HG03135 (cell line): ENCODE data around the gene PANK4.

Experiments
- ATAC-seq: cut with Tn5 transposase; IDR thresholded peaks from one replicate; pipeline ENCODE4 v1.9.1; 2021; ENCODE audit warnings: mild to moderate bottlenecking, moderate library complexity; ENCODE audit not compliant: unreplicated experiment

PANK4 gene

DNA sequence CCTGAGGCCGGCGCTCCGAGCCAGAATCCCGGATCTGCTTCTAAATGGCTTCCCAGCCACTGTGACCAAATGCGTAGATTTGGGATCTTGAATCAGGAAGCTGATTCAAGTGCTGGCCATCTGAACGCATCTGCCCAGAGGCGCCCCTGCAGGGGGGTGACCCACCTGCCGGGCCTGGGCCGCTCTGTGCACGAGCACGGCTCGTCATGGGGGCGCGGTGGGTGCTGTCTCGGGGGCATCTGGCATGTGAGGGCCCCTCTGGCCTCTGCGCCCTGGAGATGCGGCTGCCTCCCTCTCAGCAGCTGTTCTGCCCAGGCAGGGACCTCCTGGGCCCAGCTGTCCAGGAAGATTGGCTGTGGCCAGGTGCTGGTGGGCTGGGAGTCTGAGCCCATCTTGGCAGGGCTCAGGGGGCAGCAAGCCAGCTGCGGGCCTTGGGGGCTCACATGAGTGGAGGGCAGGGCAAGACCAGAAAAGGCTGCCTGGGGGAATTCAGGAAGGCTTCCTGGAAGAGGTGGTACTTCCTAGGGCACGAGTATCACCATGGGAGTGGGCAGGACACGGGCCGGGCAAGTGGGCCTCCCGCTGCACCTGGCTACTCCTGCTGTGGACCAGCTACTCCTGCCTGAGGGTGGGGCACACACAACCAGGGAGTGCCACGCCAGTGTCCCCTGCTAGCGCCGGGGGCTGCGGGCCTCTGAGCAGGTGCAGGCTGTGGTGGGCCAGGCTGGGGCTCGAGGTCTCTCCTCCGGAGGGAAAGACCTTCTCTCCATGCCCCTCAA is 25.2 kb downstream of the PANK4 start:
- no peak for ATAC-seq

DNA sequence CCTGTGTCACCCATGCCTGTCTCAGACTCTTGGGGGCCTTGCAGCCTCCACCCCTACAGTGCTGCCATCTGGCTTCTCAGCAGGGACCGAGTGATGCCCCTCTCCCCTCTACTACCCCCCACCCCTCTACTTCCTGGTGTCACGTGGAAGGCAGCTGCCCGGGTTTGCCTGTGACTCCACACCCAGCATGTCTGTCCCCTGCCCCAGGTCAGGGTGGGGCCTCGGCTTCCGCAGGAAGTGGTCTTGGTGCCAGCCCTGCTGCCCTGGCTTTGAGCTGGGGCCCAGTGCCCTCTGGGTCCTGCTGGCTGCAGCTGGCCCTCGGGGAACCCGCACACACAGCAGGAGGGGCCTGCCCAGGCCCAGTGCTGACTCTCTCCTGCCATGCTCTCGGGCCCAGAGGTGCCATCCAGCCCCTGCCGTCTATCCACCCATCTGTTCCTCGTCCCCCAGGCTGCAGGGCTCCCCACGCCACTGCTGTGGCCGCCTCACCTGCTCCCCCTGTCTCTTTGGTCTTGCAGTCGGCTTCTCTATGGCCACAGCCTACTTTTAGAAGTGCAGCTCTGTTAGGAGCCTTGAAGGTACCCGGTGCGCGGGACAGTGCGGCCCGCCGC is 26.3 kb downstream of the PANK4 start:
- no peak for ATAC-seq

DNA sequence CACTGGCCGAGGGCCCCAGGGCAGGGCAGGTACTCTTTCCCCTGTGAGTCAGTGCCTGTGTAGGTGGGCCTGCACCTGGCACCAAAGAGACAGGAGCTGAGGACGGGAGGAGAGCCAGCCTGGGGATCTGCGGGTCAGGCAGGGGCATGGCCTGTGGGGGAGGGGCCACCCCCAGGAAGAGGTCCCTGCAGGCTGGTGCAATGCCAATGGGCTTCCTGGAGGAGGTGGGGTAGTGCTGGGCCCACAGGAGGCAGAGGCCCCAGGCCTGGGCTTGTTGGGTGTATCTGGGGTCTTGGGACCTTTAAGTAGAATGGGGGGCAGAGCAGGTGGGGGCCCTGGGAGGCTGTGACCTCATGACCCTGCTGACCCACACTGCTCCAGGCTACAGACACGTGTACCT is 27.1 kb downstream of the PANK4 start:
- ATAC-seq, result no peak

DNA sequence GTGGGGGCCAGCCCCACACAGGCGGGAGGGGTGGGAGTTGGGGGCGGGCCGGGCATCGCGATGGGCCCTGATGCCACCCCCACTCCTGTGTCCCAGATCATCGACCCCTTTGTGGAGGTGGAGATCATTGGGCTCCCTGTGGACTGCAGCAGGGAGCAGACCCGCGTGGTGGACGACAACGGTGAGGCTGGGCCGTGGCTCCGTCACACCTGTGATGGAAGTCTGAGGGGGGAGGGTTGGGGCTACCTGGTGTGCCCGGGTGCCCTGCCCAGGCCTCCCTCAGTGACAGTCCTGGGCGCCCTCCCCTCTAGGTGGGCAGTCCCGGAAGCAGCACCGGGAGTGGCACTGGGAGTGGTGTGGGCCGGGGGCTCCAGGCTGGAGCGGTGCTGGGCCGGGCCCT is 27.7 kb downstream of the PANK4 start:
- ATAC-seq, result no peak

DNA sequence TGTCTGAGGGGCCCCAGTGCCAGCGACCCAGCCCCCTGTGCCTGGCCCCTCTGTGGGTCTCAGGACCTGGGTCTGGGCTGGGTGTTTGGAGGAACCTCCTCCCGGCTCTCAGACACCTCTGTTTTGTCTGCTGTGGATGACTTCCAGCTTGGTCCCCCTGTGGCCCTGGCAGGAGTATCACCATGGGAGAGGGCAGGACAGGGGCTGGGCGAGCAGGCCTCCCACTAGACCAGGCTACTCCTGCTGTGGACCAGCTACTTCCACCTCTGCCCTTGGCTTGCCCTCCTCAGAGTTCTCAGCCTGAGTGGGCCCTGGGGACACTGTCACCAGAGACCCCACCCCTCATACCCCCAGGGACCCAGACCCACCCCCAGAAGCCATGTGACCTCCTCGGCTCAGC is 28.5 kb downstream of the PANK4 start:
- no peak for ATAC-seq

DNA sequence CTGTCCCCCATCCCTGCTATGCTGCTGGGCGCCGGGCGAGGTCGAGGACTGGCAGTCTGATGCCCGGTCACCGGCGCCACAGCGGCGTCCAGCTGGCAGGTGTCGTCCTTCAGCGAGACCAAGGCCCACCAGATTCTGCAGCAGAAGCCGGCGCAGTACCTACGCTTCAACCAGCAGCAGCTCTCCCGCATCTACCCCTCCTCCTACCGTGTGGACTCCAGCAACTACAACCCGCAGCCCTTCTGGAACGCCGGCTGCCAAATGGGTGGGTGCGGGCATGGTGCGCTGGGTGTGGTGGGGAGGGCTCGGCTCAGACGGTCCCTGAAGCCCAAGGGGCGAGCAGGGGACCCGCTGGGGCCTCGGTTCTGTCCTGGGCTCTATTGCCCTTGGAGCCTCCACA is 29.6 kb downstream of the PANK4 start:
- no peak for ATAC-seq

DNA sequence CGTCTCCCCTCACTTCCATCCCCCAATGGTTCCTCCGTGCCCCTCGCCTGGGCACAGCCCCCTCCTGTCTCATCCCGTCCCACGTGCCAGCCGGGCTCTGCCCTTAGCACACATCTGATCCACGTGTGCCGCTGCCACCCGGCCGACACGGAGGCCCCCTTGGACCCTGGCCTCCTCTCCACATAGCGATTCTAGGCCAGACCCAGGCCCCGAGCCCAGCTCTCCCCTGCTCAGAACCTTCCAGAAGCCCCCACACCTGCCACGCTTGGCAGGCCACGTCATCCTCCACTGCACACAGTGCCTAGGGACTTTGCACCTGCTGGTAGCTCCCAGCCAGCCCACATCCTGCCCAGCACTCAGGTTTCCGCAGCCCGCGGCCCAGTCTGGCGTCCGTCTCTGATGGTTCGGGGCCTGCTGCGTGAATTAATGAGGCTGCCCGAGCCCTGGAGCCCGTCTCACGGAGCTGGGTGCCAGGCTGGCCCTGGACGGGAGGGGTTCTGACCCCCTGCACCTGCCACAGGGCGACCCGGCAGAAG is 30.2 kb downstream of the PANK4 start:
- no peak for ATAC-seq

DNA sequence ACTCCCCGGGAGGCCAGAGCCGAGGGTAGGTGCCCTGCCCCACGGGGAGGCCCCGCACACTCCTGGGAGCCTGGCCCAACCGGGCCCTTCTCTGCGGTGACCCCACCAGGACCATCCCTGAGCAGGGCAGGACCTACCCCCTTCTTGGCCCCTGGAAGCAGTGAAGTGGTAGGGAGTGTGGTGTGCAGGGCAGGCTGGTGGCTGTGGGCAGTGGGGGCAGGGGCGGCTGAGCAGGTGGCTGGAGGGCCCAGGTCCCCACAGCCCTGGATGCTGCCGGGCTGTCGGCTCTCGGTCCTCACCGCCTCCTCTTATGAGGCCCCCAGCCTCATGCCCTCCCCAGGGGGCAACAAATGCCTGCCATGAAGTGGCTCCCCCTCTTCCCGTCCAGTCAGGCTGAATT is 30.9 kb downstream of the PANK4 start:
- no peak for ATAC-seq

DNA sequence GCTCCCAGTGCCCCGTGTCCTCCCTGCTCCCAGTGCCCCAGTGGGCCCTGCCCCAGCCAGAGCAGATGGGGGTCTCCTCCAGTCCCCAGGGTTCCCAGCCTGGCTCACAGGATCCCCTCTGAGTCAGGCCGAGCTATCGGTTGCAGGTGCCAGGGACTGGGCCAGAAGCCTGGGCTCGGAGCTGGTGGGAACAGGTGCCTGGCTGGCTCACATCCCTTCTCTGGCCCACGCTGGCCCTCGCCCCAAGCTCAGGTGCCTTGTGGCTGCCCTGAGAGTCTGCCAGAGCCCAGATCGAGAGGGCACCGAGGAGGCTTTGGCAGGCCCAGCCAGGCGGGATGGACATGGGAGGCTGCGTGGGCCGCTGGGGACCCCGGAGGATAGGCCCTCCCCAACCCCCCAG is 31.4 kb downstream of the PANK4 start:
- no peak for ATAC-seq

DNA sequence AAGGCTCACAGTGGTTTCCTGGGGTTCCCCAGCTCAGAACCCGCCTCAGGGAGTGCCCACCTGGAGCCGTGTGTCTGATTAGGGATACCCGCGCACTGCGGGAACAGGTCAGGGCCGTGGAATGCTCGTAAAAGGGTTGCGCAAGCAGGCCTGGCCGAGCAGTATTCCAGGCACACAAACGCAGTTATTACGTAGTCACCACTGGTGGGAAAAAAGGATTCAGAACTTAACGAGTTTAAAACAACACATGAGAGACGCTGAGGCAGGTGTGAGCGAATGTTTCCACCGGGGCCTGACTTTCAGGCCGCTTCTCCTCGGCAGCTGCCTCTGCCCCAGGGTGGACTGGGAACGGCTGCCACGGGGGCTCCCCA is 32.1 kb downstream of the PANK4 start:
- no peak for ATAC-seq

DNA sequence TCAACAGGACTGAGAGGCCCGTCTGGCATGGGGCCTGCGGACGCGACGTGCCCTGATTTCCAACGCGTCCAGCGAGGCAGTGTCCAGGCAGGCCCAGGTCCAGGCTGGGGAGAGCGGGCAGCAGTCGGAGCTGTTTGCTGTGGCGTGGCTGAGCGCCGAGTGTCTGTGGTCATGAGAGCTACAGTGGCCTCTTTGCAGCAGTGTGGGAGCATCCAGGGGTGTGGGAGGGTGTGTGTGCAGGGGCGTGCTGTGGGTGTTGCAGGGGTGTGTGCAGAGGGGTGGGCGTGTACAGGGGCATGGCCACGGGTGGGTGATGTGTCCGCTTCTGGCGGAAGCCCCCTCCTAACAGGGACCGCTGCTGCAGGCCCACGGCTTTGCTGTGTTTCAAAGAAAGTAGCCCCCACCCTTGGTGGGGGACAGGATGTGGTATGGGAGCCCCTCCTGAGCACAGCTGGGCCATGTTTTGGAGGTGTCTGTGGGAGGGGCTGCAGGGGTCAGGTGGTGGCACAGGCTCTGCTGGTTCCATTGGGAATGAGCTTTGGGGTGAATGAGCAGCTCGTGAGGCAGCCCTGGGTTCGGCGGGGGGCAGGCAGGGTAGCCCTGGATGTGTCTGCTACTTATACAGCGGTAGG is 32.6 kb downstream of the PANK4 start:
- ATAC-seq, result no peak

DNA sequence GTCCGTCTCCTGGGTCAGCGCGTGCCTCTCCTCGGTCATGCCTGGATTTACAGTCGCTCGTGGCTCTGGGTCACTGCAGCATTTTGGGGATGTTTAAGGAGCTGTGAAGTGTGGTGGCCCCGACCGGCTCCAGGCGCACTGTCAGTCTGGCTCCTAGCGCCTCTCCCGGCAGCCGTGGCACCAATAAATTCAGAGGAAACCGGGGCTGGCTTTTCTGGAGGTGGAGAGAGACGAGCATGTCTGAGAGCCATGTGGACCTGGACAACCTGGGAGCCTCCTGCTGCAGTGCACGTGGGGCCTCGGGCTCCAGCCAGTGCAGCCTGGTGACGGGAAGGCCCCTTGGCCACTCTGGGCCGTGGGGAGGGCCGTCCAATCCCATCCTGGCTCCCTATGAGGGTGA is 33.2 kb downstream of the PANK4 start:
- ATAC-seq, result no peak

DNA sequence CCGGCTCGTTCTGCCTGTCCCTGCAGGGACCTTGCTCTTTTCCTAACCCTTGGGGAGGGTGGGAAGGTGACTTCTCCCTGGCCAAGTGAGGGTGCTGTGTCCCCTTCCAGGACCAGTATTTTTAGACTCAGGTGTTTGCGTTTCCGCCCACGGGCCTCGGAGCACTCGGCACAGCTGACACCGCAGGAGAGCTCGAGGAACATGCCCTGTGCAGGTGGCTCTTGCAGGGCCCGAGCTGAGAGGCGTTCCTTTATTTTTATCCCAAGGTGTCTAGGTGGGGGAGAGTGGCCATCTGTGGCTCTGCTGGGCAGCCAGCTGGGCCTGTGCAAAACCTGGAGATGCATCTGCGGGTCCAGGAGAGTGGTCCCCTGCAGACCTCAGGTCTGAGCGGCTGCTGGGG is 34.3 kb downstream of the PANK4 start:
- no peak for ATAC-seq

DNA sequence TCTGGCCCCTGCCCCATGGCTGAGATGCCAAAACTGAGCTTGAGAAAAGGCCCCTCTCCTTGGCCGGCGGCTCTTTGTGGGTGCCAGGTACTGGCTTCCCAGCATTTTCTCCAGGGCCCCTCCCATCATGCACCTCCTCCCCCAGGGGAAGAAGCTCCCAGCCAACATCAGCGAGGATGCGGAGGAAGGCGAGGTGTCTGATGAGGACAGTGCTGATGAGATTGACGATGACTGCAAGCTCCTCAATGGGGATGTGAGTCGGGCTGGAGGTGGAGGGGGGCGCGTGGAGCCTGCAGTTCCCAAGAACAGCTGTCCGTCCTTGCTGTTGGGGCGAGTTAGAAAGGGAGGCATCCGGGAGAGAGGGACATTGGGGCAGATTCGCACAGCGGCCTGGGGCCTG is 36.8 kb downstream of the PANK4 start:
- ATAC-seq, result no peak

DNA sequence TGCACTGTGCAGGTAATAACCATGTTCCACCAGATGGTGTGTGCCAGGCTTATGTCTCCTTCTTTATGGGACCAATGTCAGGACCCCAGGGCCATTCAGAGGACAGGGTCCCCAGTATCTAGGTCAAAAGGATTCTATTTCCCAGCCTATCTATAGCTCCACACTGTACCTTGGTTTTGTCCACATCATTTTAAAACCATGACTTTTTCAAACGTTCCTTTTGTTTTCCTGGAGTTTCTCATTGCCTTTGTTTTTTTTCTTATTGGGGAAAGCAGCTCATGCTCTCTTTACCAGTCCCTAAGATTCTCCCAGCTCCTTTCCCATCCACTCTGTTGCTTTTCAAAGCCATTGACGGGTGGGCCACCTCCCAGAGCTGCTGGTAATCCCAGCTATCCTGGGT is 37.7 kb downstream of the PANK4 start:
- no peak for ATAC-seq

DNA sequence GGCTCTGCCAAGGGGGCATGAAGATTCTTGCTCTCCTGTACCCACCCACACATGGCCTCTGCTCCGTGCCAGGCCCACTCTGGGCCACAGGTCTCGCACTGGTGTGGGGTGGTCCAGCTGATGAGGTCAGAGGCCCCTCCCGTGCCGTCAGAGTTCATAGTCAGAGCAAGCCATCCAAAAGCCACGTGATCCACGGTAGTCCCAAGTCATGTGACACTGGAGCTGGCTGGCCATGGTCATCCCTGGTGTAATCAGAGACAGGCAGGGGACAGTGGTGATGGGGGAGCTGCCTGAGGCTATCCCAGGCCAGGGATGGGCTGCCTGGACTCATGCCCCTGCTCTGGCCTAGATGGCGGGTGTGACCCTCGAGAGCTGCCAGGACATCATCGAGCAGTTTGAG is 39.8 kb downstream of the PANK4 start:
- no peak for ATAC-seq

DNA sequence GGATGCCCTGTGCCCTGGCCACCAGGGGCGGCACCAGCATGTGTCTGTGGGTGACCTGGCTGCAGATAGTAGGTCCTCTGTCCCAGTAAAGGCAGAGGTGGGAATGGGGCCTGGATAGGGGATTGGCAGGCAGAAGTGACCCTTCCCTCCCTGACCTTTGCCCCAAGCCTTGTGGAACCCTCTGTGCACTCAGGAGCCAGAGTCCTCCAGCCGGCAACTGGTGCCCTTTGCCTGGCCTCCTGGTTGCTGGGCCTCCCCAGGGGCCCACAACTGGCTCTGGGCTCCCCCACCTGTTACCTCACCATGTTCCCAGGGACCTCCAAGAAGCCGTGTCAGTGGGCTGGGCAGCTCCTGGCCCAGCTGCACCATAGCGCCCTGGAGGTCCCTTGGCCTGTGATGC is 40.4 kb downstream of the PANK4 start:
- no peak for ATAC-seq

DNA sequence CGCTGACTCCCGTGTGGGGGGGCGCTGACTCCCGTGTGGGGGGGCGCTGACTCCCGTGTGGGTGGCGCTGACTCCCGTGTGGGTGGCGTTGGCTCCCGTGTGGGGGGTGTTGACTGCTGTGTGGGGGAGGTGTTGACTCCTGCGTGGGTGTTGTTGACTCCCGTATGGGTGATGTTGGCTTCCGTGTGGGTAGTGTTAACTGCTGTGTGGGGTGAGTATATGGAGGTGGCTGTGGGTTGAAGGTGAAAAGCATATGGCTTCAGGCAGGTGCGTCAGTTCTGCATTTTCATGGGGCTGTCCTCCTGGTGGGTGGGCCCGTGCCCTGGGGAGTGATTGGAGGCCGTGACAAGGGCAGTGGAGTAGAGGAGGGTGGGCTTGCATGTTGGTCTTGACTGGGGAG is 42.4 kb downstream of the PANK4 start:
- ATAC-seq, result no peak

DNA sequence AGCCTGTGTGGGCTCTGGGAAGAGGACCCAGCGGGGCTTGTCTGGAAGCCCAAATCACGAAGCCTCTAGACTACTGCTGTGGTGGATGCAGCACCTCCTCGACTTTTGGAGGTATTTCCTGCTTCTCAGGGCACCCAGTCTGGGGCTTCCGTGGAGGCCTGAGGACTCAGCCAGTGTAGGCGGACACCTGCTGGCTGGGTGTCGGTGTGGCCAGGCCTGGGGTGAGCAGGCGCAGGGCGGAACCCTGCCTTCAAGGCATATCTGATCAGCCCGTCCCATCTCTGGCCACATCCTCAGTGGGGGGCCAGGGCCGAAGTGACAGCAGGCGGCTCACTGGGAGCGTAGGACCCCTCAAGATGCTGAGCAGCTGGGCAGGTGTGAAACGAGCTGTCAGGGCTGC is 43.4 kb downstream of the PANK4 start:
- no peak for ATAC-seq

DNA sequence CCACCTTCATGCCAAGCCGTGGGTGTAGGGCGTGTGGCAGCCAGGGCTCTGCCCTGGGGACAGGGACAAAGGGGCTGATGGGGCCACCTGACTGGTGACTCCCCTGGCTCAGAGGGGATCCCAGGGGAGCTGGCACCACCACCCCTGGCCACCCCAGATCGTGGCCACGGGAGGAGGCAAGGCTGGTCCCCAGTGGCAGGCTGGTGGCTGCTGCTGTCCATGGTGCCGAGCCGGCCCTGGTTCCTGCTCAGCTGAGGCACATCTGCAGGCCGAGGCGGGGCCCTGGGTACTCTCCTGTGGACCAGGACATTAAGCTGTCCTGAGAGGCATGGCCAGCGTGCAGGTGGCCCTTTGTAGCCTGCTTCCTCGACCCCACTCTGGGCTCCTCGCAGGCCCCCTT is 43.8 kb downstream of the PANK4 start:
- ATAC-seq, result no peak

DNA sequence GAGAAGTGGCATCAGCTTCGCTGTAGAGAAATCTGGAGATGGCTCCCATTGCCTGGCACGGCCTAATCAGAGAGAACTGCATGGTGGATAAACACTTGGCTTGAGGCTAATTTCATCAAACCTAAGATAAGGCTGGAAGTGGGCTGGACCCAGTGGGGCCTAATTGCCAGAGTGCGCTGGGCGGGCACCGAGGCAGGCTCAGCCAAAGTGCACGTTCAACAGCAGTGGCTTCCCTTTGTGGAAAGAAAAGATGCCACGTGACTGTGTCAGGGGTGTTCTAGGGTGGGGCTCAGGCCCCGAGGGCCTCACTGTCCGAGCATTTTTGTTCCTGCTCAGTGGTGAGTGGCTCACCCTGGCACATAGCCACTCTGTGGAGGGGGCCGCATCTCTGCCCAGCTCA is 44.5 kb downstream of the PANK4 start:
- no peak for ATAC-seq

DNA sequence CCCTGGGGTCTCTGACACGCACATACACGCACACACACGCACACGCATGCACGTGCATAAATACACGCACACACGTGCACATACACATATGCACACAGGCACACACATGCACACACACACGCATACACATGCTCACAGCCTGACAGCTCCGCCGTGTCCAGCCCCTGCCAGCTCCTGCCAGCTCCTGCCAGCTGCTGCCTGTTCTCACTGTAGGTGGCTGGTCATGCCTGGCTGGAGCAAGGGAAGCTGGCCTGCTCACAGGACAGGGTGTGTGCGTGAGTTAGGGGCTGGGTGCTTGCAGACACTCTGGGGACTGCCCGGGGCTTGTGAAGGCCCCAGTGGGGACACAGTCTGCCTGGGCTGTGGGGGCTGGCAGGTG is 45.4 kb downstream of the PANK4 start:
- ATAC-seq, result no peak
